Esophagus squamous epithelium (tissue), 4 donors: ENCODE results near the gene CTIF.

Experiments
- POLR2A ChIP-seq, 4 donors: fragments of 450-650 bp; IDR thresholded peaks; one replicate each; pipeline ENCODE4 v1.6.1; 2017; ENCODE audit warnings: antibody characterized with exemption in 4 of 4, mild to moderate bottlenecking in 4 of 4, moderate library complexity in 3 of 4
- TF ChIP-seq, protein P1 (sequence below), 6 experiments: fragments of 450-650 bp in 4 of 6; fragments of 200-600 bp in 2 of 6; sonication (generic) in 2 of 6; IDR thresholded peaks; one replicate each; pipeline ENCODE4 v1.5.1; 2016 to 2019; ENCODE audit warnings: antibody characterized with exemption in 6 of 6, mild to moderate bottlenecking in 4 of 6, moderate library complexity in 4 of 6

DNA sequence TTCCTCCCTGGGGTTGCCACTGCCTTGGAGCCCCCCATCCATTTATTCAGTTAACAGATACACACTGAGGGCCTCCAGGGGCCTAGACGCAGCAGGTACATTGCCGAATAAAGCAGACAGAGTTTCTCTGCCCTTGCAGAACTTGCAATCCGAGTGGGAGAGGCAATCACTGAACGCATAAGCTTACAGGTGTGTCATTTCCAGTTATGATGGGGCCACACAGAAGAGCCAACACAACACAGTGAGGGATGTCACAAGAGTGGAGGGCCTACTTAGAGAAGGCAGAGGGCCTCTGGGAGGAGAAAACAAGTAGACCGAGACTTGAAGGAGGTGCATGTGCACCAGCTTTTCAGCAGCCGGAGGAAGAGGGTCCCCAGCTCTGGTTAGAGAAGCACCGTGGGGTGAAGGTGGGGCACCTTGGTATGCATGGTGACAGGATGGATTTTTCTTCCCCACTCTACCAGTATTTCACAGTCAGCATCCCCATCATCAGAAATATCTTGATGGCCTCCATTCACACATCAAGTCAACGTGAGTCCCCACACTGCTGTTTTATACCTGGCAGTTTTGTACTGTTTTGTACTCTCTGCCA lies 261.0 kb downstream of the CTIF start:
- TF ChIP-seq POLR2A (IDR thresholded peaks at IDR 0.05): no peak
- TF ChIP-seq, protein P1, sequence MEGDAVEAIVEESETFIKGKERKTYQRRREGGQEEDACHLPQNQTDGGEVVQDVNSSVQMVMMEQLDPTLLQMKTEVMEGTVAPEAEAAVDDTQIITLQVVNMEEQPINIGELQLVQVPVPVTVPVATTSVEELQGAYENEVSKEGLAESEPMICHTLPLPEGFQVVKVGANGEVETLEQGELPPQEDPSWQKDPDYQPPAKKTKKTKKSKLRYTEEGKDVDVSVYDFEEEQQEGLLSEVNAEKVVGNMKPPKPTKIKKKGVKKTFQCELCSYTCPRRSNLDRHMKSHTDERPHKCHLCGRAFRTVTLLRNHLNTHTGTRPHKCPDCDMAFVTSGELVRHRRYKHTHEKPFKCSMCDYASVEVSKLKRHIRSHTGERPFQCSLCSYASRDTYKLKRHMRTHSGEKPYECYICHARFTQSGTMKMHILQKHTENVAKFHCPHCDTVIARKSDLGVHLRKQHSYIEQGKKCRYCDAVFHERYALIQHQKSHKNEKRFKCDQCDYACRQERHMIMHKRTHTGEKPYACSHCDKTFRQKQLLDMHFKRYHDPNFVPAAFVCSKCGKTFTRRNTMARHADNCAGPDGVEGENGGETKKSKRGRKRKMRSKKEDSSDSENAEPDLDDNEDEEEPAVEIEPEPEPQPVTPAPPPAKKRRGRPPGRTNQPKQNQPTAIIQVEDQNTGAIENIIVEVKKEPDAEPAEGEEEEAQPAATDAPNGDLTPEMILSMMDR (IDR thresholded peaks at IDR 0.05): no peak
